GM21381 (cell line): ENCODE results near the gene ZNF407.

Source experiments
- ATAC-seq: cut with Tn5 transposase; IDR thresholded peaks from one replicate; pipeline ENCODE4 v1.9.1; 2021; ENCODE audit warnings: mild to moderate bottlenecking, moderate library complexity; ENCODE audit not compliant: unreplicated experiment

ZNF407 gene

DNA sequence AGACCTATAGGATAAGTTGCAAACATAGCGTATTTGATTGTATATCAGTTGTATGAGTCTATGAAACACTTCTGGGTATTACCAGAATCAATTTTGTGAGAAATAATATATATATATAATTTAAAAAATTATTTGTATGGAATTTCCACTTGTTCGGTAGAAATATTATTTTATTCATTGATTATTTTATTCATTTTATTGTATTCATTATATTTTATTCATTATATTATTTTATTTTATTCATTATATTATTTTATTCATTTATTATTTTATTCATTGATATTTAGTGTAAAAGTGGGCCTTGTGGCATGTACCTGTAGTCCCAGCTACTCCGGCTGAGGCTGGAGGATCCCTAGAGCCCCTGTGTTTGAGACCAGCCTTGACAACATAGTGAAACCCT, 268.9 kb downstream of the ZNF407 start:
- no peak for ATAC-seq

DNA sequence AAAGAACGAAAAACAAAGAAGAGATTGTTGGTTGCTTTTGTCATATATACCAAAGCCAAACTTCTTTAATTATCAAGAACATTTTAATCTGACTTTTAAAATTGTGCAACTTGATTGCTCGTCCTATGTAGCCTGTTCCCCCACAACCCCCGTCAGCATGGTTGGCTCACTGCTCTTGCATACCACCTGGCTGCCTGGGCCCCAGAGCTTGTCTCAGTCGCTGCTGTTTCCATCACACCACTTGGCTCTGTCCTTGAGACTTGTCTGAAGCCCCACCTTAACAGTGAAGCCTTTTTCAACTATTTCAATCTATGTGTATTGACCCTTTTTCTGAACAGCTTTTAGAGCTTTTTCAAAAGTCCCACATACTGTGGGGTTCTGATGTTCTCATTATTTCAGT, 270.8 kb downstream of the ZNF407 start:
- no peak for ATAC-seq

GRCh38 chr18:74869904-74870863, 272.5 kb downstream of the ZNF407 start:
- peak; percentile 94 for ATAC-seq

DNA sequence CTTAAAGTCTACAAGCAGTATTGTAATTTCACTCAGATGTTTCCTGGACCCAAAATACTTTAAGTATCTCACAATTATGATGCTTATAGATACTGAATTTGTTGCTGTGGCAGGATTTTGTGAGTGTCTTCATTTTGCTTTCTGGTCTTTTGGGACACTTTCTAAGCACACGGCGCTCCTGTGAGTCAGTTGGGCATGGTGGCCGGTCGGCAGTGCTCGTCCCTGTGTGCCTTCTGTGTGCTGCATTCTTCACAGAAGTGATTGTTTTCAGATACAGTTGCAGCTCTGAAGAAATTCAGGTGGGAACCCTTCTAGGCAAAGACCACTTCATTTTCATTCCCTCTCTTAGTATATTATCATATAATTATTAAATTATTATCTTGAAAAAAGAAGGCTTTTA, 273.3 kb downstream of the ZNF407 start:
- ATAC-seq = no peak

GRCh38 chr18:74873629-74874028, 276.0 kb downstream of the ZNF407 start:
- ATAC-seq = no peak

DNA sequence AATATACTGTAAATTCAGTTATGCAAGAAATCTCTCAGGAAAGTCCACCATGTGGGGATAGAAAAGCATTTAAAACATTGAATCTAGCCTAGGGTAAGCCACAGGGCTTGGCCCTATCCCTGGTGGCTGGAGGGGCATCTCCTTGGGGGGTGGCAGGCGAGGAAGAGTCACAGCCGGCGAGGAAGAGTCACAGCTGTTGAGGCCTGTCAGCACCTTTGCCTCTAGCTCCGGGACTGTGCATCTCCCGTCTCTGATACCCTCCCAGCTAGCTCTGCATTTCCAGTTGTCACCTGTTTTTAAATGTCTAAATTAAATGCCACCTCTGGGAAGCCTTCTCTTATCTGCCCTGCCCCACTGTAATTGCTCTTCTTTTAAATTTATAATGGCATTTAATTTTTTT, 276.7 kb downstream of the ZNF407 start:
- ATAC-seq = no peak

- ATAC-seq = no peak
These were observed 279.1 kb downstream of the ZNF407 start for GRCh38 chr18:74876630-74877243.

- ATAC-seq = no peak
These were observed 280.6 kb downstream of the ZNF407 start for GRCh38 chr18:74878267-74878666.

DNA sequence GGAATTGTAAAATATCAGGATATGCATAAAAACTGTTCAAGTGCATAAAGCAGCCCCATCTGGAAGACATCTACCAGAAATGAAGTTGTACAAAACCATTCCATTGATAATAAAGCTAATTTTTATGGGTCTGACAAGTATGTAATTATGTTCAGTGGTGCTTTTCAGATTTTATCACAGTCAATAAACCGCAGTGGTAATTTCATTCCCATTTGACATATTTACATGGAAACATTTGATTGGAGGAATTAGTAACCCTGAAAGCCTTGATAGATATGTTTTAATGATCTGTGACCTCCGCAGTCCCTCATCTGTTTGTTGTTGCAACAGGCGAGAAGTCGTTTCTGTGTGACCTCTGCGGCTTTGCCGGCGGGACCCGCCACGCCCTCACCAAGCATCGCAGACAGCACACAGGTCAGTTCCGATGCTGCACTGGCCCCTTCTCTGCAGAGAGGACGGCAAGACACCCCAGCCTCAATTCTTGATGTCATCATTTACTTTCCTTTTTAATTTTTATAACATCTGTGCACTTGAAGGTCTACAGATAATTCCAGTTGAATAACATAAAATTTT, 283.1 kb downstream of the ZNF407 start:
- ATAC-seq = no peak

- ATAC-seq = no peak
These were observed 294.5 kb downstream of the ZNF407 start for GRCh38 chr18:74892066-74892627.

- ATAC-seq = no peak
These were observed 298.0 kb downstream of the ZNF407 start for GRCh38 chr18:74895686-74896085.

- peak; percentile 69 for ATAC-seq
These were observed 298.8 kb downstream of the ZNF407 start for GRCh38 chr18:74896390-74896991.

DNA sequence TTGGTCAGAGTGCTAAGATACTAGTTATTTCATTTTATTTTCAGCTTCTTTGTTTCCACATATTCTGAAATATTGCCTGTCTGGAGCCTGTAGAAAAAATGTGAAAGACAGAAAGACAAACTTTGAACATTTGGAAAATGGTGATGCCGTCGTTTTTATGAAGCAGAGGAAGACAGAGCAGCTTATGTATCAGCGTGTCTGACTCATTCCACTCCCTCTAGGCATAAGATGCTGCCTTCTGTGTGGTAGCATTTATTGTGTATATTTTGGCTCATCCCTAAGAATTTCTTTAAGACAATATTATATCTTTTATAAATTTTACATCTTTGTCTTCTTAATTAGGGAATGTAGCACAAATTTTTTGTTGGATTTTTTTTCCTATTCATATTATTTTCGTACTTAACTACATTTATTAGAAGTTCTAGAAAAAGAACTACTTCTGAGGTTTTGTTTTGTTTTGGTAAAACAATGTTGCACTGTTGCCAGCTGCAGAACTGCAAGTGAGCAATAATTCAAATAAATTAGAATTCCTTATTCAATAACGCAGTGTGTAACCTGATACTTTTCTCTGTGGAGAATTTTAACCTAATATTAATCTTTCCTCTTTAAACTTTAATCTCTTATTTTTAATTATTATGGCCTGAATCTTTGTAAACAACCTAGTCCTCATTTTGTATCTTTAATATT, 300.4 kb downstream of the ZNF407 start:
- no peak for ATAC-seq

DNA sequence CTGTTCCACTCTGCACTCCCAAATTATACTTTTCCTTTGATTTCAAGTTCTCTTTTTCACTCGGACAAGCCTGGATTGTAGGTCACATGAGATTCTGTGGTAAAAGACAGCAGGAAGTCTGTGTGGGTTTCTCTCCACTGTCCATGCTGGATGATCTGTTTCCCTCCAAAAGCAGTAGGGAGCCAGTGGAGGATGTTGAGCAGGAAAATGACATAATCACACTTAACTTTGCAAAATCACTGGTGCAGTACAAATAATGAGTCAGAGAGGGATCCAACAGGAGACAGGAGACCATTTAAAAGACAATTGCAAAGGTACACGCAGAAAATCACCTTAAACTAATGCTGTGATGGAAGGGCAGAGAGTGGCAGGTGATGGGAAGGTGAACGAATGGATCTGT, 301.3 kb downstream of the ZNF407 start:
- ATAC-seq = no peak

- no peak for ATAC-seq
These were observed 301.9 kb downstream of the ZNF407 start for GRCh38 chr18:74899554-74899953.

GRCh38 chr18:74901362-74902146, 303.9 kb downstream of the ZNF407 start:
- ATAC-seq = no peak

GRCh38 chr18:74902147-74902455, 304.4 kb downstream of the ZNF407 start:
- ATAC-seq = no peak

DNA sequence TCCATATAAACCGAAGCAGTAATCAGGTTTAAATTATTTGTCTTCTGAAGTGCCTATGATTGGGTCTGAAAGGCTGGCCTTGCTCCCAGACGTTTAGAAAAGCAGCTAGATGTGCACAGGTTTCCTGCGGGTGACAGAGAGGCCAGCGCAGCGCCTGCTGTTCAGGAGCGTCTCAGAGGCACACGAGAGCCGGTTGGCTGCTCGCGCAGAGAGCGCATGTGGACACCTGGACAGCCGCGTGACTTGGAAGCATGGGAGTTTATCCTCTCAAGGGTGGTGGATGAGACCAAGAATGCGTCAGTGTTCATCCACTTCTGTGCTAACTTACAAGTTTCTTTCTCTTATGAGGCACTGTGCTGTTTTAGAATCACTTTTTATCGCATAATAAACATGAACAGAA, 307.6 kb downstream of the ZNF407 start:
- no peak for ATAC-seq

DNA sequence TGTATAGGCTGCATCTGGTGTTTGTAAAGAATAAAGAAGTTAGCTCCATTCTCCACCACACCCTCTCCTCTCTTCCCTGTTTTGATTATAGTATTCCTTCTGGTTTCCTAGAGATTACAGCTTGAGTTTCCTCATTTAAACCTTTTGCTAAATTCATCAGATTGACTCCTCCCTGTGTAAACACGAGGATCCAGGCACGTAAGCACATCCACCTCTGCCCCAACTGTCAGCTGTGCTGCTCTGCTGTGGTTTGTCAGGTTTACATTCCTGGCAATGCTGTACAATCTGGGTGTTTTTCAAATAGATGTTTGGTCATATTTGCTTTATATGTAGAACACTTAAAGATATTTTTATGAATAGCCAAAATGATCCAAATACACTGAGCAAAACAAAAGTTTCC, 308.5 kb downstream of the ZNF407 start:
- ATAC-seq = no peak

GRCh38 chr18:74914052-74914591, 316.5 kb downstream of the ZNF407 start:
- ATAC-seq = no peak
